NK-92 (cell line): ENCODE data around the gene BTBD9.

ENCODE experiments used
- DNase-seq: peaks from one replicate; lab custom pipeline; 2025; ENCODE audit not compliant: unreplicated experiment; lab: John Stamatoyannopoulos, UW

The BTBD9 gene

GRCh38 chr6:38639498-38640215, at the start of gene BTBD9:
Gene BTBD9, minus strand, starts transcription at chr6:38639929.
- DNase-seq = peak; percentile 18

DNA sequence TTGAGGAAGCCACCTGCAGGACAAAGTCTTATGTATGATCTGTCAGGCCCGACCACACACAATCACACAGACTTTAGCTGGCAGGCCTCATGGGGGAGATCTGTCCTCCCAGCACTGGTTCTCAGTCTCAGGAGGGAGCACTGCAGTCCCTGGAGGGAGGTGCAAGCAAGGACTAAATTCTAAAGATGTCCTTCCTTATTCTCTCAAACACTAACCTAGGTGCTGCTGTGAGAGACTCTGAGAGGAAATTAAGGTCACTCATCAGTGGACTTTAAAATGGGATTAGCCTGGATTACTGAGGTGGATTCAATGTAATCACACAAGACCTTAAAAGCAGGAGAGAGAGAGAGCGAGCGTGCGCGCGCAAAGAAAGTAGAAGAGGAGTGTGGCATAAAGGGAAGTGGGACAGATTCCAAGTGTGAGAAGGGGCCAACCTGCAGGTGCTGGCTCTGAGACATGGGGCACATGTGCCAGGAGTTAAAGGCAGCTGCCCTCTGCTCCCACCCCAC, 48.9 kb upstream of the BTBD9 start:
- DNase-seq = no peak

DNA sequence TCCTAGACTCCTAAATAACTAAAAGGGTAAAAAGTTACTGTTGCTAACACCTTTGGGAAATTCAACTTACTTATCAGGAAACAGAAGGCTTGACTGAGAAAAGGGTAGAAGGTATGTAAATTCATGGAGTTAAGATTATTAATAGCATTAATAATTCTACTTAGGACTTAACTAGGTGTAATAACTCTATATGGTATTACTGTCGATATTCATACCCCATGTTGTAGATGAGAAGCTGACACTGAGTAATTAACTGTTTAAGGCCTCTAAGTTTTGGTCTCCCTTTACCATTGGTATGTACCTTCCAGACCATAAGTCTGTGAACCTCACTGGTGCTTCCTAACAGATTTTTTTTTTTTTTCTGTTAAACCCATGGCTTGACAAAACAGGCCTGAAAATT, 47.8 kb upstream of the BTBD9 start:
- DNase-seq = no peak

GRCh38 chr6:38687043-38687353, 47.3 kb upstream of the BTBD9 start:
- no peak for DNase-seq

DNA sequence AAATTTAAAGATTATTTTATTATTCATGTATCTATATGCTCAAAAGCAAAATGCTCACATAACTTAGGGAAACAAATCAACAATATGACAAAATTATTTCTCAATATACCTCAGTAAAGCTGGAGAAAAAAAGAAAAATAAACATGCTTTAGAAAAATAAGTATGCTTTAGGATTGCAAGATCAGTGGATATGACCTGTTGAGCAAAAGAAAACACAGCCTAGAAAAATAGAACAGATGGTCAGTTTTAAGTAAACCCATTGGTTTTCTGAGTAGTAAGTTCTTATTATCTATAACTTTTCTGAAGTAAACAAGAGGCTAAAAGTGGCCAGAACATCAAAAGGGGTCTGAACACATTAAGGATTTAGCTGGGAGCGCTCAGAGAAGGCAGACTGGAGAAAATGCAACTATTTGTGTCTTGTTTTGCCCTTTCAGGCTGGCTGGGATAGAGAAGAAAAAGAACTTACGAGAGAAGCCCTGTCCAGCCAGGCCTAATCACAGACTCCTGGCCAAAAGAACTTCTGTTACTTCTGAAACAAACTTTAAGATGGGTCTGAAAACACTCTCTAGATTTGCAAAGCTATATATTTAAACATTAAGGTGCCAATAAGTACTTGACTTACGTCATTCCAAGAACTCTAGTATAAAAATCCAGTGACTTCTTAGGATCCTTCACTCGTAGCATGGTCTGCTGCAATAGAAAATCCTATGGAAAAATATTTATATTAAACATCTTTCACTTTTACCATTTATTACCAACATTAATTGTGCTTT, 46.7 kb upstream of the BTBD9 start:
- no peak for DNase-seq

DNA sequence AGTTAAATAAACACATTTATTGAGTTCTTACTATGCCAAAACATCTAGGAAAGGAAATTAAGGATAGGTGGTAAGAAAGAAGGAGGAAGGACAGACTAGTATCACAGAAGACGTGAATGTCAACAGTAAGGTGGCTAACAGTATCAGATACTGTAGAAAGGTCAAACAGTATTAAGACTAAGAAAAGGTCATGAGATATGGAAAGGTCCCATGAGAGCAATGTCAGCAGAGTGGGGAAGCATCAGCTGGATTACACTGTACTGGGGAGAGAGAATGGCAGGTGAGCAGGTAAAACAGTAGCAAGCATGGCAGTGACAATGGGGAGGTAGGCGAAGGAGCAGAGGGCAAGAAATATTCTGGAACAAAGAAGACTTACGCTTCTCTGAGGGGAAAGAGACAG, 45.2 kb upstream of the BTBD9 start:
- DNase-seq = no peak

GRCh38 chr6:38684237-38684636, 44.5 kb upstream of the BTBD9 start:
- DNase-seq = no peak

GRCh38 chr6:38681850-38682249, 42.1 kb upstream of the BTBD9 start:
- no peak for DNase-seq

DNA sequence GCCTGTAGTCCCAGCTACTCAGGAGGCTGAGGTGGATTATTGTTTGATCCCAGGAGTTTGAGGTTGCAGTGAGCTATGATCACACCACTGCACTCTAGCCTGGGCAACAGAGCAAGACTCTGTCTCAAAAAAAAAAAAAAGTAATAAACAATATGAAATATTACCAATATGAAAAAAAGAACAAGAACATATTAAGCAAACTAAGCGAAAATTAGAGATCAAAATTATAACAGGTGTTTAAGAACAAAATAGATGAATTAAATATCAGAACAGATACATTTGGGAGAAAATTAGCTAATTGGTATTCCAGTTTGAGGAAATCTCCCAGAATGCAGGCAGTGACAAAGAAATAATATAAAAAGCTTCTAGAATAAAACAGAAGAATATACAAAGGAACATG, 39.9 kb upstream of the BTBD9 start:
- no peak for DNase-seq

DNA sequence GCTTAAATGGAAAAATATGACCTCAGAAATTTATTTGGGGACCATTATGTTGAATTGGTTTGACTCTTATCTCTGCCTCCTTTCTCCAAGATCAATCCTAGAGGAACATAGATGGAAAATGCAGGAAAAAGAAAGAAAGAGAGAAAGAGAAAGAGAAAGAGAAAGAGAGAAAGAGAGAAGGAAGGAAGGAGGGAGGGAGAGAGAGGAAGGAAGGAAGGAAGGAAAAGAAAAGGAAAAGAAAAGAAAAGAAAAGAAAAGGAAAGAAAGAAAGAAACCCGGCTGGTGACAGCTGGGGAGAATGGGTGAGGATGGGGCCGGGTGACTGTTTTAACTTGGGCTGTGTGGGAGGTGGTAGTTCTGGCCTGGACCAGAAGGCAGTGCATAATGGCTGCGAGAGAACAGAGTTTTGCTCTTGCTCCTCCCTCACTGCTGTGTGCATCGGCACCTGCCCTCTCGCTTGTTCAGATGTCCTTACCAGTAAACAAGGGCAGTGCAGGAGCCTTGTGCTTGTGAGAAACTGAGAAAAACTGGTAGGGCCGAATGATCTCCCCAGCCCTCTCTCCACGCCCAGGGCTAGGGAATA, 38.5 kb upstream of the BTBD9 start:
- DNase-seq = no peak

GRCh38 chr6:38676974-38677544, 37.3 kb upstream of the BTBD9 start:
- no peak for DNase-seq

- DNase-seq = no peak
Observed at GRCh38 chr6:38676236-38676973, 36.7 kb upstream of the BTBD9 start.

- no peak for DNase-seq
Observed at GRCh38 chr6:38673397-38674165, 33.9 kb upstream of the BTBD9 start.

DNA sequence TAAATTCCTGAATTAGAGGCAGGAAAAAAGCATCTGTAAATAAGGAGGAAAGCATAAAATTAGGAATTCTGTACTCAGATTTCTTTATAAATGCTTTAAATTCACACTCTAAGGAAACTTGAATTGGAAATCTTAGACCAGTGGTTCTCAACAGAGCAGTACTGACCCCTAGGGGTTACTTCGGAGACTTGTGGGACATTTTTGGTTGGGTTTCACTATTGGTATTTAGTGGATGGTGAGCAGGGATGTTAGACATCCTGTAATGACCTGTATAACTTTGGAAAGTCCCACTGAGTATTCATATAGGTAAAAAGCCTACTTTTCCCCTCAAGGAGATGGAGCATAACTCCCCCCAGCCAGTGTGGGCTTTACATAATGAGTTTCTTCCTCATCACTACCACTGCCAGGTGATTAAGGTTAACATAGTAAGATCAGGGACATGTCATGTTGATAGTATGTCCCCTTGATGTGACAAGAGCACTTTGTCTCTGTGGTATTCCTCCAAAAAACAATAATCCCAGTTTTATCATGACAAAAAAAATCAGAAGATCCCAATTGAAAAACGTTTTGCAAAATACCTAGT, 32.2 kb upstream of the BTBD9 start:
- no peak for DNase-seq

DNA sequence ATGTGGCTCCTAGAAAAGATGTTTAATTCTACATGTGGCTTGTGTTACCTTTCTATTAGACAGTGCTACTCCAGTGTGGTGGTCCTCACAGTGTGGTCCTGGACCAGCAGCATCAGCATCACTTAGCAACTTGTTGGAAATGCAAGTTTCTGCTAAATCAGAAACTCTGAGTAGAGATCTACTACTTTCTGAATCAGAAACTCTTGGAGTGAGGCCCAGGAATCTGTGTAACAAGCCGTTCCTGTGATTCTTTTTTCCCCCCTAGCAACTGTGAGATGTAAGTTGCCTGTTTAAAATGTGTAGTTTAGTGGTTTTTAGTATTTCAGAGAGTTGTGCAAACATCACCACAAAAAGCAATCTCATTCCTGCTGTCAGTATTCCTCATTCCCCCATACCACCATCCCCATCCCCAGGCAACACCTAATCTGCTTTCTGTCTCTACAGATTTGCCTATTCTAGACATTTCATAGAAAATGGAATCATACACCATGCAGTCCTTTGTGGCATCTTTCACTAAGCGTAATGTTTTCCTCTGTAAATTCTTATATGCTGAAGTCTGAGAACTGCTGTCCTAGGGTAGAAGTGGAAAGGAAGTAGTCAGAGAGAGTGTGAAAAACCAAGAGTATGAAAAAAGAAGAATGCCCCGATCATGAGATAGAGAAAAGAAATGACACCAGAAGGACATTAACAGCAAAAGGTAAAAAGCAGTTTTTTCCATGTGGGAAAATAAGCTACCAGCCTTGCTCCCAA, 18.9 kb upstream of the BTBD9 start:
- no peak for DNase-seq

- no peak for DNase-seq
Observed at GRCh38 chr6:38656896-38657295, 17.2 kb upstream of the BTBD9 start.

DNA sequence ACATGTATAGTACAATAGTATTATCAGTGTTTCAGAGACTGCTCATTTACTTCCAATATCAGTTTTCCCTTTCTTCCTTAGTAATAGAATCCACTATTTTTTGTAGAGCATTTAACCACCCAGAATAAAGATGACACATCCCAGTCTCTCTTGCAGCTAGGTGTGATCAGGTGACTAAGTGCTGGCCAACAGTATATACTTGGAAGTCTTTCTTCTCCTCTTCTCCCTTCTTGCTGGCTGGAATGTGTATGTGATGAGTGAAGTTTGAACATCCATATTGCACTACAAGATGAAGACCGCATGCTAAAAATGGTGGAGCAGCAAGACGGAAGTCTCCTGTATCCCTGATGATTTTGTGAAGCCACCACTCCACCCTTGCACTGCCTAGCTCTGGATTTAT, 14.5 kb upstream of the BTBD9 start:
- no peak for DNase-seq

DNA sequence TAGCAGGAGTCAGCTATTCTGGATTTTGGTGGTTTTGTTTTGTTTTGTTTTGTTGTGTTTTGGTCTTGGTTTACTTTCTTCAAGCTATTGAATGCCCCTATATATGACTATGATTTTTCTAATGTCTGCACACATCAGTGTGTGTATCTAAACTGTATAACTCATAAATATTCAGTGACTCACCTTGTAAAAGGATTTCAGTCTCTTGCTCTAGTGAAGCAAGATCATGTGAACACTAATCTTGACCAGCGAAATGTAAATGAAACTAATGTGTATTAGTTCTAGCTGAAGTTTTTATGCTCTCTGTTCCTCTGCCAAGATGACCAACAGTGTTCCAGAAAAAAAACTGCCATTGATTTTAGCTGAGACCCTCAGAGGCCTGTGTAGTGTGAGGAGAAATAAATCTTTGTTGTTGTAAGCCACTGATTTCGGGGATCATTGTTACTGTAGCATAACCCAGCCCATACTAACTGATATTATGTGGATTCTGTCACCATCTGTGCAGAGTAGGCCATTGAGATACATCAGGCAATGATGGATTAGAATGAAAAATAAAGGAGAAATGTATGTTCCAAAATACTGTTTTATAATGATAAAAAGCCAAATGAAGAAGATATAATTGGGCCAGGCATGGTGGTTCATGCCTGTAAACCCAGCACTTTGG, 11.5 kb upstream of the BTBD9 start:
- no peak for DNase-seq

GRCh38 chr6:38650207-38650752, 10.6 kb upstream of the BTBD9 start:
- DNase-seq = no peak
